ENCODE results near the gene CD40.

- TF ChIP-seq CTCF (IDR thresholded peaks at IDR 0.05; ENCODE audit: low read depth, low read length) (no peak), MAX (IDR thresholded peaks at IDR 0.05; ENCODE audit: low read depth, low read length) (no peak)
Measured at GRCh38 chr20:46100988-46101387, 17.1 kb upstream of the CD40 start.

Measured in NB4 (cell line).